ENCODE results near the gene LRRFIP2. TPM values are rescaled to one million over a fixed set of nuclear protein-coding genes. Genes with fewer than 3 reads are reported as not detected.

Gene LRRFIP2
- total and polyA plus RNA-seq, 2 of the 4 experiments (the other 2 are of a cell fraction): 20.6 to 31.0 TPM

GRCh38 chr3:37099469-37099868 lies 74.9 kb downstream of the LRRFIP2 start:
- Histone ChIP-seq H3K4me3 (ENCODE audit: insufficient read depth, low read depth, low read length) (no peak overlapping the region), H2BK15ac (ENCODE audit: low read depth, low read length) (no peak overlapping the region), H2AK5ac (ENCODE audit: low read depth, low read length) (no peak overlapping the region), H2BK5ac (ENCODE audit: low read depth, low read length, poor library complexity, severe bottlenecking) (no peak overlapping the region), H3K27ac (ENCODE audit: insufficient read depth, low read length) (no peak overlapping the region), H3K4ac (ENCODE audit: low read depth, low read length) (no peak overlapping the region), H2BK120ac (ENCODE audit: low read depth, low read length) (no peak overlapping the region), H4K91ac (ENCODE audit: insufficient read depth, low read depth, low read length) (no peak overlapping the region), H3K56ac (ENCODE audit: extremely low read depth, insufficient read depth, low read length) (no peak overlapping the region), H3K9ac (ENCODE audit: low read depth, low read length) (no peak overlapping the region), H3K4me1 (ENCODE audit: control insufficient read depth, insufficient read depth, low read length) (peaks cover 5% of the 10 kb centered on the region; the same call in 1 of the 2 replicates), H4K20me1 (ENCODE audit: insufficient read depth, low read length) (no peaks in the 10 kb centered on the region; the same call in 1 of the 2 replicates), H3K79me1 (ENCODE audit: low read depth in 1 of 2, low read length in 2 of 2) (peaks cover 13 to 37% of the 10 kb centered on the region in 2 experiments), H3K4me2 (ENCODE audit: low read depth, low read length) (no peak overlapping the region), H3K14ac (replicated peaks; ENCODE audit: low read depth, low read length) (no peak overlapping the region), H3K18ac (ENCODE audit: low read depth, low read length) (no peak overlapping the region), H2AK9ac (replicated peaks; ENCODE audit: low read depth, low read length, poor library complexity) (no peak overlapping the region), H3K23ac (ENCODE audit: low read depth, low read length) (no peak overlapping the region), H4K8ac (ENCODE audit: low read depth in 2 of 2, low read length in 2 of 2) (no peak overlapping the region), H2AFZ (replicated peaks; ENCODE audit: low read length, poor library complexity) (no peak overlapping the region), H3K27me3 (ENCODE audit: control insufficient read depth, insufficient read depth, low read length) (no peaks in the 10 kb centered on the region), H2BK20ac (ENCODE audit: low read depth, low read length) (no peak overlapping the region), H3K9me3 (ENCODE audit: control insufficient read depth, insufficient read depth, low read length) (no peaks in the 10 kb centered on the region), H4K5ac (ENCODE audit: low read depth, low read length) (no peak overlapping the region), H3K9me1 (ENCODE audit: insufficient read depth, low read length) (peaks cover 3% of the 10 kb centered on the region; the same call in 1 of the 2 replicates), H3K36me3 (ENCODE audit: control insufficient read depth, insufficient read depth, low read length) (peaks cover 3% of the 10 kb centered on the region)
- TF ChIP-seq POLR2A (IDR thresholded peaks at IDR 0.05; ENCODE audit: low read depth, low read length): no peak
- TF ChIP-seq ELK1 (IDR thresholded peaks at IDR 0.05; ENCODE audit: borderline replicate concordance, low read depth, low read length): no peak
- TF ChIP-seq CTCF (conservative IDR thresholded peaks at IDR 0.05; ENCODE audit: low read depth, low read length): no peak
- no peak for TF ChIP-seq RFX5 (IDR thresholded peaks at IDR 0.05; ENCODE audit: low read depth, low read length)
- 0 out of 2 replicates have a peak, but pooled peaks have one; percentile 5 for TF ChIP-seq MAFK (IDR thresholded peaks at IDR 0.05; ENCODE audit: low read depth, low read length)
- no peak for TF ChIP-seq RCOR1 (IDR thresholded peaks at IDR 0.05; ENCODE audit: insufficient replicate concordance, low read length)
- dilution Hi-C loops (cut with HindIII; ENCODE audit: low sequenced_read_pairs, unreplicated experiment): no loop called here
- POLR2A ChIA-PET (ENCODE audit: unreplicated experiment): no interaction called here
- no peak for ATAC-seq (ENCODE audit: low read depth)
- CTCF ChIA-PET: no interaction called here
- in situ Hi-C loops (cut with MboI; ENCODE audit: low sequenced_read_pairs): no loop called here
- no TSS peak for BruUV-seq (replicated peaks)
- no peak for DNase-seq
- intact Hi-C loops (cut with micrococcal nuclease): no loop called here

Data from IMR-90 (cell line).